Urothelium cell line (cell line): ENCODE measurements around the gene GPHB5.

ENCODE experiments used
- DNase-seq: peaks from one replicate; pipeline ENCODE4 v3.0.0; 2011; ENCODE audit warnings: low spot score, mixed read lengths
- FAIRE-seq: peaks from 2 replicates; lab custom pipeline; 2011; peaks lifted over from hg19 to GRCh38; lab: Jason Lieb, UNC

GPHB5 gene

GRCh38 chr14:63267171-63267570, 51.6 kb downstream of the GPHB5 start:
- DNase-seq (no peak), FAIRE-seq (peak; percentile 65)

- DNase-seq: no peak
- FAIRE-seq: no peak
Observed at GRCh38 chr14:63266106-63266505, 52.6 kb downstream of the GPHB5 start.
